Measurements from ENCODE around the gene ST14.

Gene ST14

DNA sequence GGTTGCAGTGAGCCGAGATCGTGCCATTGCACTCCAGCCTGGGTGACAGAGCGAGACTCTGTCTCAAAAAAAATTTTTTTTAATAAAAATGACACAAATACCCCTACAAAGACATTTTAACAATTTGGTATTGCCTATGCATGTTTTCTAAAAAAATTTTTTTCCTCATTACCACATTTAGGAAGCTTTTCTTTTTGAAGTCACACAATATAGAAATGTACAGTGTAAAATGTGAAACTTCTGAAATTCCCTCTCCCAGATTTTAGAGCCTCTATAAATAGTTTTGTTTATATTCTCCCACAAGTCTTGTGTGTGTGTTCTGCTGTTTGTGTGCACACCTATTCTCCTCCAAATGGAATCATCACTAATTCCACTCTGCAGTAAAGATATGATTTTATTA lies 7.6 kb downstream of the ST14 start (continued):
- TF ChIP-seq, protein P1, sequence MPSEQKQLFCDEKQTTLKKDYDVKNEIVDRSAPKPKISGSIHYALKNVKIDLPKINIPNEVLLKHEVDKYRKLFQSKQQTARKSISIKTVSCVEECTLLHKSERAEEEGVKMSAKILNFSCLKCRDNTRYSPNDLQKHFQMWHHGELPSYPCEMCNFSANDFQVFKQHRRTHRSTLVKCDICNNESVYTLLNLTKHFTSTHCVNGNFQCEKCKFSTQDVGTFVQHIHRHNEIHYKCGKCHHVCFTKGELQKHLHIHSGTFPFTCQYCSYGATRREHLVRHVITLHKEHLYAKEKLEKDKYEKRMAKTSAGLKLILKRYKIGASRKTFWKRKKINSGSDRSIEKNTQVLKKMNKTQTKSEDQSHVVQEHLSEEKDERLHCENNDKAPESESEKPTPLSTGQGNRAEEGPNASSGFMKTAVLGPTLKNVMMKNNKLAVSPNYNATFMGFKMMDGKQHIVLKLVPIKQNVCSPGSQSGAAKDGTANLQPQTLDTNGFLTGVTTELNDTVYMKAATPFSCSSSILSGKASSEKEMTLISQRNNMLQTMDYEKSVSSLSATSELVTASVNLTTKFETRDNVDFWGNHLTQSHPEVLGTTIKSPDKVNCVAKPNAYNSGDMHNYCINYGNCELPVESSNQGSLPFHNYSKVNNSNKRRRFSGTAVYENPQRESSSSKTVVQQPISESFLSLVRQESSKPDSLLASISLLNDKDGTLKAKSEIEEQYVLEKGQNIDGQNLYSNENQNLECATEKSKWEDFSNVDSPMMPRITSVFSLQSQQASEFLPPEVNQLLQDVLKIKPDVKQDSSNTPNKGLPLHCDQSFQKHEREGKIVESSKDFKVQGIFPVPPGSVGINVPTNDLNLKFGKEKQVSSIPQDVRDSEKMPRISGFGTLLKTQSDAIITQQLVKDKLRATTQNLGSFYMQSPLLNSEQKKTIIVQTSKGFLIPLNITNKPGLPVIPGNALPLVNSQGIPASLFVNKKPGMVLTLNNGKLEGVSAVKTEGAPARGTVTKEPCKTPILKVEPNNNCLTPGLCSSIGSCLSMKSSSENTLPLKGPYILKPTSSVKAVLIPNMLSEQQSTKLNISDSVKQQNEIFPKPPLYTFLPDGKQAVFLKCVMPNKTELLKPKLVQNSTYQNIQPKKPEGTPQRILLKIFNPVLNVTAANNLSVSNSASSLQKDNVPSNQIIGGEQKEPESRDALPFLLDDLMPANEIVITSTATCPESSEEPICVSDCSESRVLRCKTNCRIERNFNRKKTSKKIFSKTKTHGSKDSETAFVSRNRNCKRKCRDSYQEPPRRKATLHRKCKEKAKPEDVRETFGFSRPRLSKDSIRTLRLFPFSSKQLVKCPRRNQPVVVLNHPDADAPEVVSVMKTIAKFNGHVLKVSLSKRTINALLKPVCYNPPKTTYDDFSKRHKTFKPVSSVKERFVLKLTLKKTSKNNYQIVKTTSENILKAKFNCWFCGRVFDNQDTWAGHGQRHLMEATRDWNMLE (tag by site-specific recombination; conservative IDR thresholded peaks at IDR 0.05; ENCODE audit: low read depth), result no peak
- TF ChIP-seq SETDB1 (IDR thresholded peaks at IDR 0.05; ENCODE audit: insufficient read length, low read length), result no peak

DNA sequence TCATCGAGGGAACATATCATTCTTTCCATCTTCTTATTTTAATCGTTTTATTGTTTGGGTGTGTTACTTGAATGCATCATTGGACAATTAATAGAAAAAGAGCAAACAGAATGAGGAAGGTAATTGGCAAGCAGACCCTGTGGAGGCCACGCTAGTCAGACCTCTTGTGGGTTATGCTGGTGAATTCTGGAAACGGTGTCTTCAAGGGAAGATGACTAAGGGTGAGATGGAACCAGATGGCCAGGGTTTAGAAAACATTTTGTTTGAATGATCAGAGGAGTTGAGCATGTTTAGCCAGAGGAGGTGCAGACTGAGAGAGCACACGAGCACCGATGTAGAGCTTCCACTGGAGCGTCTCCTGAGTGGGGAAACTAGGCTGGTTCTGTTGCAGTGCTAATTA lies 8.5 kb downstream of the ST14 start:
- Histone ChIP-seq H3K36me3 (ENCODE audit: control insufficient read depth in 2 of 2, insufficient read depth in 1 of 2, low read length in 2 of 2) (no peaks in the 10 kb centered on the region), H3K4me1 (ENCODE audit: control insufficient read depth, insufficient read depth, low read length) (no peaks in the 10 kb centered on the region), H3K9me3 (ENCODE audit: control insufficient read depth, insufficient read depth, low read depth, low read length) (no peaks in the 10 kb centered on the region), H3K4me3 (ENCODE audit: low read depth, low read length) (no peak overlapping the region), H3K27ac (ENCODE audit: extremely low read depth, low read depth, low read length) (no peak overlapping the region)
- no peak for TF ChIP-seq ZSCAN16 (tag by site-specific recombination; IDR thresholded peaks at IDR 0.05)
- no peak for TF ChIP-seq ZNF324 (tag by site-specific recombination; IDR thresholded peaks at IDR 0.05)
- TF ChIP-seq ZBTB48 (tag by site-specific recombination; IDR thresholded peaks at IDR 0.05), result no peak
- no peak for TF ChIP-seq SETDB1 (IDR thresholded peaks at IDR 0.05; ENCODE audit: insufficient read length, low read length)
- no peak for TF ChIP-seq ZXDB (tag by site-specific recombination; IDR thresholded peaks at IDR 0.05)
- no peak for TF ChIP-seq ZBTB1 (tag by site-specific recombination; IDR thresholded peaks at IDR 0.05)
- no peak for TF ChIP-seq WT1 (tag by site-specific recombination; IDR thresholded peaks at IDR 0.05)
- no peak for TF ChIP-seq ZNF404 (tag by site-specific recombination; IDR thresholded peaks at IDR 0.05)
- TF ChIP-seq, protein P2, sequence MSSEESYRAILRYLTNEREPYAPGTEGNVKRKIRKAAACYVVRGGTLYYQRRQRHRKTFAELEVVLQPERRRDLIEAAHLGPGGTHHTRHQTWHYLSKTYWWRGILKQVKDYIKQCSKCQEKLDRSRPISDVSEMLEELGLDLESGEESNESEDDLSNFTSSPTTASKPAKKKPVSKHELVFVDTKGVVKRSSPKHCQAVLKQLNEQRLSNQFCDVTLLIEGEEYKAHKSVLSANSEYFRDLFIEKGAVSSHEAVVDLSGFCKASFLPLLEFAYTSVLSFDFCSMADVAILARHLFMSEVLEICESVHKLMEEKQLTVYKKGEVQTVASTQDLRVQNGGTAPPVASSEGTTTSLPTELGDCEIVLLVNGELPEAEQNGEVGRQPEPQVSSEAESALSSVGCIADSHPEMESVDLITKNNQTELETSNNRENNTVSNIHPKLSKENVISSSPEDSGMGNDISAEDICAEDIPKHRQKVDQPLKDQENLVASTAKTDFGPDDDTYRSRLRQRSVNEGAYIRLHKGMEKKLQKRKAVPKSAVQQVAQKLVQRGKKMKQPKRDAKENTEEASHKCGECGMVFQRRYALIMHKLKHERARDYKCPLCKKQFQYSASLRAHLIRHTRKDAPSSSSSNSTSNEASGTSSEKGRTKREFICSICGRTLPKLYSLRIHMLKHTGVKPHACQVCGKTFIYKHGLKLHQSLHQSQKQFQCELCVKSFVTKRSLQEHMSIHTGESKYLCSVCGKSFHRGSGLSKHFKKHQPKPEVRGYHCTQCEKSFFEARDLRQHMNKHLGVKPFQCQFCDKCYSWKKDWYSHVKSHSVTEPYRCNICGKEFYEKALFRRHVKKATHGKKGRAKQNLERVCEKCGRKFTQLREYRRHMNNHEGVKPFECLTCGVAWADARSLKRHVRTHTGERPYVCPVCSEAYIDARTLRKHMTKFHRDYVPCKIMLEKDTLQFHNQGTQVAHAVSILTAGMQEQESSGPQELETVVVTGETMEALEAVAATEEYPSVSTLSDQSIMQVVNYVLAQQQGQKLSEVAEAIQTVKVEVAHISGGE (tag by site-specific recombination; conservative IDR thresholded peaks at IDR 0.05; ENCODE audit: low read depth), result no peak
- no peak for TF ChIP-seq OSR2 (tag by site-specific recombination; IDR thresholded peaks at IDR 0.05)
- no peak for TF ChIP-seq ZNF529 (tag by site-specific recombination; IDR thresholded peaks at IDR 0.05; ENCODE audit: insufficient replicate concordance)
- TF ChIP-seq ZNF391 (tag by site-specific recombination; IDR thresholded peaks at IDR 0.05; ENCODE audit: borderline replicate concordance, low read depth), result no peak
- TF ChIP-seq, protein P3, sequence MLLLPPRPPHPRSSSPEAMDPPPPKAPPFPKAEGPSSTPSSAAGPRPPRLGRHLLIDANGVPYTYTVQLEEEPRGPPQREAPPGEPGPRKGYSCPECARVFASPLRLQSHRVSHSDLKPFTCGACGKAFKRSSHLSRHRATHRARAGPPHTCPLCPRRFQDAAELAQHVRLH (tag by site-specific recombination; IDR thresholded peaks at IDR 0.05), result no peak
- TF ChIP-seq GLI4 (tag by site-specific recombination; IDR thresholded peaks at IDR 0.05), result no peak
- TF ChIP-seq ZNF514 (tag by site-specific recombination; IDR thresholded peaks at IDR 0.05), result no peak
- TF ChIP-seq ZNF585B (tag by site-specific recombination; IDR thresholded peaks at IDR 0.05), result no peak
- no peak for TF ChIP-seq GLIS1 (tag by site-specific recombination; IDR thresholded peaks at IDR 0.05)
- no peak for TF ChIP-seq KLF8 (tag by site-specific recombination; IDR thresholded peaks at IDR 0.05)
- TF ChIP-seq, protein P1 (tag by site-specific recombination; conservative IDR thresholded peaks at IDR 0.05; ENCODE audit: low read depth), result no peak
- TF ChIP-seq ZNF202 (tag by site-specific recombination; IDR thresholded peaks at IDR 0.05; ENCODE audit: borderline replicate concordance), result no peak
- ChIA-PET POLR2A (interaction anchor here (0.6 kb wide), 1 partner anchor 12 kb away, joined by 5 read pairs; no protein-coding TSS in a partner anchor), CTCF (interaction anchor here (0.5 kb wide), 1 partner anchor 290 kb away, joined by 3 read pairs; no protein-coding TSS in a partner anchor)
